Thoracic aorta (tissue), 2 donors: Measurements from ENCODE around the gene TBC1D8B. TPM values are rescaled to one million over a fixed set of nuclear protein-coding genes. Genes with fewer than 3 reads are reported as not detected.

Source experiments
- ATAC-seq: fragments of 150-250 bp; one replicate; pipeline ENCODE4 v1.8.0; 2017; ENCODE audit warnings: low read depth; ENCODE audit not compliant: insufficient number of reproducible peaks, low FRiP score
- DNase-seq: peaks from one replicate; pipeline ENCODE4 v3.0.0-alpha.2; 2020; ENCODE audit warnings: low spot score
- H3K27ac ChIP-seq, 2 donors: fragments of 200-600 bp; sonication (generic); 1 replicate in 1 of 2; 2 replicates in 1 of 2; pipeline ENCODE4 v1.5.1; 2016; ENCODE audit warnings: mild to moderate bottlenecking in 2 of 2, moderate library complexity in 2 of 2
- H3K27me3 ChIP-seq: fragments of 200-600 bp; sonication (generic); replicated peaks from 2 replicates; pipeline ENCODE4 v1.6.0; 2016; ENCODE audit warnings: mild to moderate bottlenecking; ENCODE audit not compliant: insufficient read depth
- H3K36me3 ChIP-seq: fragments of 200-600 bp; sonication (generic); one replicate; pipeline ENCODE4 v1.5.1; 2016
- H3K4me1 ChIP-seq, 2 donors: fragments of 200-600 bp; sonication (generic); 1 replicate in 1 of 2; 2 replicates in 1 of 2; pipeline versions ENCODE4 v1.5.1 to v1.6.0; 2016; ENCODE audit warnings: low read depth in 2 of 2, mild to moderate bottlenecking in 1 of 2; ENCODE audit not compliant: control insufficient read depth in 1 of 2
- H3K4me3 ChIP-seq: fragments of 200-600 bp; sonication (generic); 2 replicates; pipeline ENCODE4 v1.5.1; 2016; ENCODE audit warnings: mild to moderate bottlenecking
- H3K9me3 ChIP-seq: fragments of 200-600 bp; sonication (generic); 2 replicates; pipeline ENCODE4 v1.5.1; 2016
- total RNA-seq, 2 donors: library from RNA; depleted of rRNA; stranded (reverse); fragments of >200 nt; gene quantifications; one replicate each; pipeline versions ENCODE4 v1.1.0 to v1.2.3, GENCODE V29; 2016
- TF ChIP-seq, protein P1 (sequence below): fragments of 200-600 bp; sonication (generic); IDR thresholded peaks from one replicate; pipeline ENCODE4 v1.5.1; 2019; ENCODE audit warnings: antibody characterized with exemption

The TBC1D8B gene
- total RNA-seq, 2 donors from 2014 or later, result 7.9 to 16.9 TPM

DNA sequence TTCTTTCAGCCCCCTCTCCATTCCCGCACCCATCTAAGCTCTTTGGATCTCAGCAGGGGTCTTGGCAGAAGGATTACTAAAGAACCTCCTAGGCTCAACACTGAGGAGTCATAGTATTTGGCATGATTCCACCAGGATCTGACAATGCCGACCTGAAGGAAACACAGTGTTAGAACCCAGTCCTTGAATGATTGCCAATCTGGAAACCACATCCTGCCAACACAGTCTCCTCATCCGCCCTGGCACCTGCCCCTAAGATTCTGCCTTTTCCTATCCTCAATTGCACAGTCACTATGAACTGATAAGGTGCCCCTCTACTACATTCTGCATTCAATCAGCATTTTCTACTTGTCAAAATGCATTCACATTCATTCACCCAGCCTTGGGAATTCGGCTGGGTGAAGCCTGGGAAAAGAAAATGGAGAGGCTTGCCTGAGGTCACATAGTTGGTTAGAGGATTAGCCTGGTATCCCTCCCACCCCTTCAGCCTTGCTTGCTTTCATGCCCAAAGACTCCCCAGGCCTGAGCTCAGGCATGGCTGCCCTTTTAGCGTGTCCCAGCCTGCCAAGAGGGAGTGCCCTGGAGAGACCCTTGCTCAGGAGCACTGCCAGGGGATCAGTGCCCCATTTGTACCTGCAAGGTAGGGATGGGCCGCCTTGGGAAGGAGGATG lies 115.5 kb downstream of the TBC1D8B start:
- H3K36me3 ChIP-seq, result no peaks in the 10 kb centered on the region
- ATAC-seq, result no peak

DNA sequence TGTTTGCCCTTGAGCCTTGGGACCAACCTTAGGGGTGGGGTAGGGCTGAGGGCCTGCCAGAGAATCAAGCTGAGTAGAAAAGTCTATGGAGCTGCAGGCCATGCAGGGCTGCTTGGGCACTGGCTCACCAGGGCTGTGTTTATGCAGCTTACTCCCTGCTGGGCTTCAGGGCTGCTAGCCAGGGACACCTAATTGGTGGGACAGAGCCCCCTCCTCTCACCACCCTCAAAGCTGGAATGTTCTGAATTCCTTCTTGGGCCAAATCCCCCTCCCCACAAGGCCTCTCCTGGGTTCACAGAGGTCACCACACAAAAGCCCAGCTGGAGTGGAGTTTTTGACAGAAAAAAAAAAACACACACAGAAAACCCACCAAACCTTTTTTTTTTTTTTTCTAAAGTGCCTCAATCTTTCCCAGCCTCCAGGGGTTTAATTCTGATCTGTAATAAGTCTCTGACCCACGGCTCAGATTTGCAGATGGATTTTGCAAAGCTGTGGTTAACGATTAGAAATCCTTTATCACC lies 117.5 kb downstream of the TBC1D8B start, which contains the start of gene CLDN2:
Gene CLDN2, plus strand, starts transcription at position 471 of the 521 bp plus-strand sequence. CDS start 7,827 bp downstream, outside the sequence.
- no peaks in the 10 kb centered on the region for H3K27me3 ChIP-seq
- no peak for DNase-seq
- ATAC-seq, result no peak
- no peaks in the 10 kb centered on the region for H3K4me1 ChIP-seq
- H3K9me3 ChIP-seq, result no peaks in the 10 kb centered on the region
- H3K36me3 ChIP-seq, result no peaks in the 10 kb centered on the region
- TF ChIP-seq, protein P1, sequence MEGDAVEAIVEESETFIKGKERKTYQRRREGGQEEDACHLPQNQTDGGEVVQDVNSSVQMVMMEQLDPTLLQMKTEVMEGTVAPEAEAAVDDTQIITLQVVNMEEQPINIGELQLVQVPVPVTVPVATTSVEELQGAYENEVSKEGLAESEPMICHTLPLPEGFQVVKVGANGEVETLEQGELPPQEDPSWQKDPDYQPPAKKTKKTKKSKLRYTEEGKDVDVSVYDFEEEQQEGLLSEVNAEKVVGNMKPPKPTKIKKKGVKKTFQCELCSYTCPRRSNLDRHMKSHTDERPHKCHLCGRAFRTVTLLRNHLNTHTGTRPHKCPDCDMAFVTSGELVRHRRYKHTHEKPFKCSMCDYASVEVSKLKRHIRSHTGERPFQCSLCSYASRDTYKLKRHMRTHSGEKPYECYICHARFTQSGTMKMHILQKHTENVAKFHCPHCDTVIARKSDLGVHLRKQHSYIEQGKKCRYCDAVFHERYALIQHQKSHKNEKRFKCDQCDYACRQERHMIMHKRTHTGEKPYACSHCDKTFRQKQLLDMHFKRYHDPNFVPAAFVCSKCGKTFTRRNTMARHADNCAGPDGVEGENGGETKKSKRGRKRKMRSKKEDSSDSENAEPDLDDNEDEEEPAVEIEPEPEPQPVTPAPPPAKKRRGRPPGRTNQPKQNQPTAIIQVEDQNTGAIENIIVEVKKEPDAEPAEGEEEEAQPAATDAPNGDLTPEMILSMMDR, result no peak
- H3K27ac ChIP-seq, result no peak within 1 kb of the TSS
- H3K4me3 ChIP-seq, result no peak within 1 kb of the TSS

More for the DNA sequence above, 115.5 kb downstream of the TBC1D8B start:
- no peak for DNase-seq
- H3K4me1 ChIP-seq, result no peaks in the 10 kb centered on the region
- no peaks in the 10 kb centered on the region for H3K9me3 ChIP-seq
- H3K27me3 ChIP-seq, result no peaks in the 10 kb centered on the region
- no peak overlapping the region for H3K27ac ChIP-seq
- H3K4me3 ChIP-seq, result no peak overlapping the region
- TF ChIP-seq, protein P1, result no peak

DNA sequence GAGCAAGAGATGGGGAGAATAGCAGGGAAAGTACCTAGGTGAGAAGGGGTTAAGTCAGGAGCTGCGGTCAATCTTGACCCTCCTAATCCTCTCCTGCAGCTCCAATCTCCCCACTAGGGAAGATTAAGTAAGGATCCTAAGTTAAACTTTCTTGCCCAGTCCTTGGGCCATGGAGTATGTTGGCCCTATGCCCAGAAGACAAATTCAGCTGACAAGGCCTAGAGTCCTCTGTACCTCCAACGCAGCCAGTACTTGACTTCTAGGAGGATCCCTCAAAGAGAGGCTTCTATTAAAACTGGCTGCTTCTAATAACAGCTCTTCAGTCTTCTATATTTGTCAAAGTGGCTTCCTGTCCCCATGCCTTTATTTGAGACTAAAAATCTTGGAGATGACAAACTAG lies 119.2 kb downstream of the TBC1D8B start:
- DNase-seq (no peak), ATAC-seq (no peak)
- H3K27me3 ChIP-seq, result no peaks in the 10 kb centered on the region
- H3K4me3 ChIP-seq, result no peak overlapping the region
- H3K27ac ChIP-seq, result no peak overlapping the region
- H3K36me3 ChIP-seq, result no peaks in the 10 kb centered on the region
- TF ChIP-seq, protein P1, result no peak
- H3K4me1 ChIP-seq, result no peaks in the 10 kb centered on the region
- H3K9me3 ChIP-seq, result no peaks in the 10 kb centered on the region

Other genes with a start within 250 kb of the TBC1D8B start
- gene RADX, start 190.7 kb upstream of the TBC1D8B start, total RNA-seq, result 1 to 10 TPM in 1 of 2 donors, under 1 TPM in 1; 0.81 to 4.9 TPM
- gene RNF128, start 76.0 kb upstream of the TBC1D8B start, total RNA-seq, result not detected
- not detected for gene RIPPLY1, start 100.7 kb downstream of the TBC1D8B start, total RNA-seq
- gene CLDN2, start 117.7 kb downstream of the TBC1D8B start, total RNA-seq, result not detected
- 10 to 100 TPM; 10.4 to 28.4 TPM for gene MORC4, start 197.5 kb downstream of the TBC1D8B start, total RNA-seq